Large intestine (tissue), 12 donors: ENCODE data around the gene MYO7B. TPM values are rescaled to one million over a fixed set of nuclear protein-coding genes. Genes with fewer than 3 reads are reported as not detected.

Experiments used
- DNase-seq, 2 donors: peaks; one replicate each; pipeline versions ENCODE4 v3.0.0 to v3.0.0-alpha.2; 2013
- H3K27ac ChIP-seq: one replicate; pipeline ENCODE4 v1.5.1; 2013; ENCODE audit warnings: low read length
- H3K27me3 ChIP-seq: 2 replicates; pipeline ENCODE4 v1.6.1; 2013; ENCODE audit warnings: low read length; ENCODE audit not compliant: control insufficient read depth, insufficient read depth
- H3K36me3 ChIP-seq: 2 replicates; pipeline ENCODE4 v1.6.1; 2013; ENCODE audit warnings: low read length; ENCODE audit not compliant: control insufficient read depth, insufficient read depth
- H3K4me1 ChIP-seq: one replicate; pipeline ENCODE4 v1.6.1; 2013; ENCODE audit warnings: low read length; ENCODE audit not compliant: control insufficient read depth, insufficient read depth
- H3K4me3 ChIP-seq: one replicate; pipeline ENCODE4 v1.5.1; 2013; ENCODE audit warnings: low read length
- H3K9me3 ChIP-seq: one replicate; pipeline ENCODE4 v1.6.1; 2013; ENCODE audit warnings: mild to moderate bottlenecking, low read depth, low read length, moderate library complexity; ENCODE audit not compliant: control insufficient read depth
- WGBS: methylation state at CpG from one replicate; pipeline ENCODE4 v1.1.5; 2013; ENCODE audit warnings: low lambda C conversion rate; ENCODE audit not compliant: insufficient coverage; 5-methylcytosine and 5-hydroxymethylcytosine counted together
- long read RNA-seq, 11 donors: transcript quantifications; one replicate each; lab custom pipeline, GENCODE V29; 2026
- polyA plus RNA-seq: library from polyadenylated mRNA; unstranded; fragments of 120-200 nt; gene quantifications from one replicate; pipeline ENCODE4 v1.2.1, GENCODE V29; 2013

Gene MYO7B
- 254 TPM for polyA plus RNA-seq
- long read RNA-seq, donor 1, partial matches to known transcripts = 6 of 7 reads
- long read RNA-seq, donor 1, other reads (novel, unspliced or antisense) = 0 of 7 reads
- long read RNA-seq, donor 2, partial matches to known transcripts = 49 of 51 reads
- long read RNA-seq, donor 2, other reads (novel, unspliced or antisense) = 0 of 51 reads
- long read RNA-seq, donor 3 = 0 reads
- long read RNA-seq, donor 4 = 0 reads
- long read RNA-seq, donor 5 = 0 reads
- long read RNA-seq, donor 6, partial matches to known transcripts = 15 of 17 reads
- long read RNA-seq, donor 6, other reads (novel, unspliced or antisense) = 0 of 17 reads
- long read RNA-seq, donor 7, partial matches to known transcripts = 6 of 6 reads
- long read RNA-seq, donor 7, other reads (novel, unspliced or antisense) = 0 of 6 reads
- long read RNA-seq, donor 8, partial matches to known transcripts = 22 of 25 reads
- long read RNA-seq, donor 8, other reads (novel, unspliced or antisense) = 0 of 25 reads
- long read RNA-seq, donor 9, partial matches to known transcripts = 5 of 5 reads
- long read RNA-seq, donor 9, other reads (novel, unspliced or antisense) = 0 of 5 reads
- long read RNA-seq, donor 10, partial matches to known transcripts = 32 of 42 reads
- long read RNA-seq, donor 10, other reads (novel, unspliced or antisense) = 7 of 42 reads
- long read RNA-seq, donor 11, partial matches to known transcripts = 0 of 1 reads
- long read RNA-seq, donor 11, other reads (novel, unspliced or antisense) = 0 of 1 reads

GRCh38 chr2:127535422-127535901 is at the start of gene MYO7B:
Gene MYO7B (plus strand): TSS chr2:127535683. CDS start chr2:127559723, 24,040 bp downstream.
- DNase-seq = peak; percentile 97 to 99
- peaks cover 41% of the 10 kb centered on the region for H3K4me1 ChIP-seq
- no peaks in the 10 kb centered on the region for H3K36me3 ChIP-seq
- H3K4me3 ChIP-seq = peak within 1 kb of the TSS; percentile 85
- peak within 1 kb of the TSS; percentile 99 for H3K27ac ChIP-seq
- H3K9me3 ChIP-seq = no peaks in the 10 kb centered on the region
- no CpG with 5 or more reads among the region's 11 CpGs for WGBS
- no peaks in the 10 kb centered on the region for H3K27me3 ChIP-seq

- DNase-seq = no peak
- no peak overlapping the region for H3K4me3 ChIP-seq
- WGBS = no CpG with 5 or more reads among the region's 5 CpGs
- H3K27me3 ChIP-seq = no peaks in the 10 kb centered on the region
- H3K36me3 ChIP-seq = peaks cover 74% of the 10 kb centered on the region
- no peaks in the 10 kb centered on the region for H3K9me3 ChIP-seq
- no peak overlapping the region for H3K27ac ChIP-seq
- H3K4me1 ChIP-seq = peaks cover 5% of the 10 kb centered on the region
Observed at GRCh38 chr2:127485694-127486071, 49.8 kb upstream of the MYO7B start.

DNA sequence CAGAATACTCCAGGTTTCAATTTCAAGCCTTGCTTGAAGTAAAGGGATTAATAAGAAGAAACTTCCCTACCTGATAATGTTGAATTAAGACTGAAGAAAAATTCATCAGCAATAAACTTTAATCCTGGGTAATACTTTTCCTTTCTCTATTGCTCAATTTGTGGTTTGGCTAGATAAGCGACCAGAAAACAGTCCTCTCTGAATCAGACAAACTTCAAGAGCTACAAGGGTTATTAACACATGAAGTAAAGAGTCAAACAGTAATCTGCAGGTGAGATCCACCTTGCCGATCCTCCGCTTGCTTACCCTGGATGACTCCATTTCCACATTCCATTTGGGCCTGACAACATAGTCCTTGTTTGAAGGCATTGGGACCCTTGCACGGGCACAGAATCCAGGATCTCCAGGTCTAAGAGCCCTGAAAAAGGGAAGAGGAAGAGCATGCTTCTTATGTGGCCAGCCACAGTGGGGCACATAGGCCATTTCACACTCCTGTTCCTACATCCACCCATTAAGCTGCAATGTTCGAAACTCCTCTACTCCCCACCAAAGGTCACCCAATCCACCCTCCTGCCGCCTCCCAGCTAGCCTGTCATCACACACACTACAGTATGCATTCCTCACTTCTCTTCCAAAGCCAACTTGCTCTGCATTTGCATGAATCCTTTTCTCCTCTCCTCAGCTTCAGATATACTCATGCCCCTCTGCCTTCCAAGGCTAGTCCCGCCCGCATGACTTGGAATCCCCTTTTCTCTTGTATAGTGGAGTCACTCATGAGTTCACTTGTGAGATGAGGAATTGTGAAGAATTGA is 49.0 kb upstream of the MYO7B start:
- no peaks in the 10 kb centered on the region for H3K9me3 ChIP-seq
- no peaks in the 10 kb centered on the region for H3K27me3 ChIP-seq
- no peak overlapping the region for H3K4me3 ChIP-seq
- H3K4me1 ChIP-seq = peaks cover 5% of the 10 kb centered on the region
- WGBS = 100% methylated on average over 2 of the region's 8 CpGs
- DNase-seq = no peak
- no peak overlapping the region for H3K27ac ChIP-seq
- H3K36me3 ChIP-seq = peaks cover 73% of the 10 kb centered on the region

DNA sequence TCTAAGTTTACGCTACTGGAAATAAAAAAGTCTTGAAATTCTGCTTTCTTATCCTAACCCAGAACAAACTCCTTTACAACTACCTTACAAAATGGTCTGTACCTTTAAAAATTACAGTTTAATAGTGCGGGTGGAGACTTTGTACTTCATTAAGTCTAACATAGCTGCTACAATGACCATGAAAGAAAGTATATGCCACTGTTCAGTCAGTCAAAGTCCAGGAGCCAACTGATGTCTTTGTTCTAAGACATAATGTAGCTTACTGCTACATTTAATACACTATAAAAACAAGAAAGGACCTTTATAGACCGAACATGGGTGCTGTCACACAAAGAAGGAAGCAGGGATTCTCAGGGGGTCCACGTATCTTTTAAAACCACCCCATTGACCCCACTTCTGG is 45.2 kb upstream of the MYO7B start:
- Histone ChIP-seq H3K9me3 (no peaks in the 10 kb centered on the region), H3K36me3 (peaks cover 76% of the 10 kb centered on the region), H3K27me3 (no peaks in the 10 kb centered on the region), H3K27ac (peak overlapping the region; percentile 65), H3K4me3 (no peak overlapping the region), H3K4me1 (peaks cover 5% of the 10 kb centered on the region)
- 100% methylated on average over 1 of the region's 4 CpGs for WGBS
- peak in 1 of 2 donors; percentile 75 for DNase-seq

DNA sequence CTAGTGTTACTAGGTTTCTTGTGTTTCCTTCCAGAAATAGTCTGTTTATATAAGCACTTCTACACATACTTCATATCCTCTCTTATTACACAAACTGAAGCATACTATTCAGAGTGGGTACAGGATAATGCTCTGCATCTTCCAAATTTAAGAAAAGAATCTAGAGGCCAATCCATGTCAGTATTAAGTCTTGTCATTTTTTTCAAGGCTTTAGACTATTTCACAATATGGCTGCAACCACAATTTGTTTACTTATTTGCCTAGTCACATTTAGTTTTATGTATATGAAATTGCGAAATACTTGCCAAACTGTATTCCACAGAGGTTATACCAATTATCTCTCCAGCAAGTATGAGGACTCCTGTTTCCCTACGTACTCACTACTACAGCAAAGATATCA is 37.1 kb upstream of the MYO7B start:
- Histone ChIP-seq H3K4me1 (no peaks in the 10 kb centered on the region), H3K36me3 (peaks cover 59% of the 10 kb centered on the region)
- no CpG with 5 or more reads among the region's 2 CpGs for WGBS

GRCh38 chr2:127503491-127503890 is 32.0 kb upstream of the MYO7B start:
- no peak for DNase-seq
- peaks cover 6% of the 10 kb centered on the region for H3K4me1 ChIP-seq
- no peaks in the 10 kb centered on the region for H3K9me3 ChIP-seq
- no peaks in the 10 kb centered on the region for H3K27me3 ChIP-seq
- 100% methylated on average over 1 of the region's 2 CpGs for WGBS
- no peak overlapping the region for H3K4me3 ChIP-seq
- H3K36me3 ChIP-seq = peaks cover 49% of the 10 kb centered on the region
- H3K27ac ChIP-seq = no peak overlapping the region

More for the DNA sequence above, 37.1 kb upstream of the MYO7B start:
- Histone ChIP-seq H3K9me3 (no peaks in the 10 kb centered on the region), H3K27me3 (no peaks in the 10 kb centered on the region), H3K27ac (no peak overlapping the region), H3K4me3 (no peak overlapping the region)
- DNase-seq = no peak

DNA sequence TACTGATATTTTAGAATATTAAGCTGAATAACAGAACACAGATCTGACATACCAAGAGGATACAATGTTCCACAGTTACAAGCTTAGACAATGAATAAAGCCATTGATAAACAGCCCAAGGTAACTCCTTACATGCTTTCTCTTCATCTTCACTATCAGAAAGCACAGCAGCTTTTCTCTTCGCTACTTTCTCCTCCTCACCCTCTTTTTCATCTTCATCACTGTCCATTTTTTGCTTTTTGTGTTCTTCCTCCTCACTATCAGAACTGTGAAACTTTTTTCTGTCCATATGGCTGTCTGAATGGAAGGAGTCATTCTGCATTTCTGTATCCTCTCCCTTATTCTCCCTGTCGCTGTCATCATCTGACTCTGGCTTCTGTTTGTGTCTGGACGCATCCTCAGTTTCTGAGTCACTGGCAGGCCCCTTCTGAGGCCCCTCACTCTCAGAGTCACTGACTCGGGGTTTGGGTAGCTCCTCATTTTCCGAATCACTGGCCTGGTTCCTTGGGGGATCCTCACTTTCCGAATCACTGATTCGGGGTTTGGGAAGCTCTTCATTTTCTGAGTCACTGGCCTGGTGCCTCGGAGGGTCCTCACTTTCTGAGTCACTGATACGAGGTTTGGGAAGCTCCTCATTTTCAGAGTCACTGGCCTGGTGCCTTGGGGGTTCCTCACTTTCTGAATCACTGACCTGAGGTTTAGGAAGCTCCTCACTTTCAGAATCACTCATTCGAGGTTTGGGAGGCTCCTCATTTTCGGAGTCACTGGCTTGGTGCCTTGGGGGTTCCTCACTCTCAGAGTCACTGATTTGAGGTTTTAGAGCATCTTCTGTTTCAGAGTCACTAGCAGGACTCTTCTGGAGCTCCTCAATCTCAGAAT is 30.7 kb upstream of the MYO7B start:
- 80% methylated on average over 2 of the region's 11 CpGs for WGBS
- no peak for DNase-seq
- H3K36me3 ChIP-seq = peaks cover 41% of the 10 kb centered on the region

DNA sequence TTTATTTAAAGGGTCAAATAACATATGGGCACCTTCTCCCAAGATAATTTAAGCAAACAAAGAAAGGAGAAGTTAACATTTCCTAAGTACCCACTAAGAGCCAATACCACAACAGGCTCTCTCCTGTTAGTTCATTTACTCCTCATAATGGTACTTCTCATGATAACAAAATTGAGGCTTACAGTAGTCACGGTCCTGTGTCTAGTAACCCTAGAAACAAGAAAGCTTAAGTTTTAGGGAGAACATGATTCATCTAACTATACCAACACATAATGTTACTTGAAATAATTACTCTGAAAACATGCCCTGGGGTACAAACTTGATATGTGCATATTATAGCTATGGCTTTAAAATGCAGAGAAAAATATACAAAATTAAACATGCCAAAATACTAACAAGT is 29.0 kb upstream of the MYO7B start:
- H3K27ac ChIP-seq = no peak overlapping the region
- peaks cover 23% of the 10 kb centered on the region for H3K4me1 ChIP-seq
- DNase-seq = no peak
- H3K27me3 ChIP-seq = no peaks in the 10 kb centered on the region
- WGBS = no CpG with 5 or more reads among the region's 1 CpG
- H3K36me3 ChIP-seq = peaks cover 33% of the 10 kb centered on the region
- no peaks in the 10 kb centered on the region for H3K9me3 ChIP-seq
- H3K4me3 ChIP-seq = no peak overlapping the region

More for the DNA sequence above, 30.7 kb upstream of the MYO7B start:
- Histone ChIP-seq H3K9me3 (no peaks in the 10 kb centered on the region), H3K27ac (no peak overlapping the region), H3K4me1 (peaks cover 12% of the 10 kb centered on the region), H3K4me3 (no peak overlapping the region), H3K27me3 (no peaks in the 10 kb centered on the region)

DNA sequence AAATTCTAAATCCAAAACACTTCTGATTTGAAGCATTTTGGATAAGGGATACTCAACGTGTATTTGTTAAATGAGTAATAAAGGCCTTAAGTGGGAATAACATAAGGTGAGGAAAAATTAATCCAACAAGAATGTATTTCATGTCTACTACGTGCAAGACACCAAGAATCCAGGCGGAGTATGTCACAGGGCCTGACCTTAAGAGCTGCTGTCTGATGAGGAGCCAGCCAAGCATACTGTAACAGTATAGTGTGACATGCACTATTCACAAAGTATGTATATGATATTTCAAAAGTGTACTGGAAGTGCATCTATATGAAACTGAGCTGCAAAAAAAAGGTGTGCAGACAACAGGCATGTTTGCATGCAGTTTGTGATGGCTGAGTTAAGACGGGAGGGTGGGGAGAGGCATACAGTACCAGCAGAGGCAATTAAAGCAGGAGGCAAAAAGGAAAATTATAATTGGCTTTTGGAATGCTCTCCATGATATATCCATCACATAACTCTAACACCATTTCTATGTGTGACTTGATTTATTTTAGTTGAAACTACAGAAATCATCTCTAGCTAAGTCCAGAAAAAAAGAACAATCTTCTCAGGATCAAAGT is 27.4 kb upstream of the MYO7B start:
- DNase-seq = no peak
- Histone ChIP-seq H3K36me3 (peaks cover 24% of the 10 kb centered on the region), H3K4me3 (no peak overlapping the region), H3K27me3 (no peaks in the 10 kb centered on the region), H3K9me3 (no peaks in the 10 kb centered on the region), H3K27ac (peak overlapping the region; percentile 70), H3K4me1 (peaks cover 24% of the 10 kb centered on the region)
- 83% methylated on average over 1 of the region's 4 CpGs for WGBS
